ENCODE measurements around the gene PARD3.

PARD3 gene

DNA sequence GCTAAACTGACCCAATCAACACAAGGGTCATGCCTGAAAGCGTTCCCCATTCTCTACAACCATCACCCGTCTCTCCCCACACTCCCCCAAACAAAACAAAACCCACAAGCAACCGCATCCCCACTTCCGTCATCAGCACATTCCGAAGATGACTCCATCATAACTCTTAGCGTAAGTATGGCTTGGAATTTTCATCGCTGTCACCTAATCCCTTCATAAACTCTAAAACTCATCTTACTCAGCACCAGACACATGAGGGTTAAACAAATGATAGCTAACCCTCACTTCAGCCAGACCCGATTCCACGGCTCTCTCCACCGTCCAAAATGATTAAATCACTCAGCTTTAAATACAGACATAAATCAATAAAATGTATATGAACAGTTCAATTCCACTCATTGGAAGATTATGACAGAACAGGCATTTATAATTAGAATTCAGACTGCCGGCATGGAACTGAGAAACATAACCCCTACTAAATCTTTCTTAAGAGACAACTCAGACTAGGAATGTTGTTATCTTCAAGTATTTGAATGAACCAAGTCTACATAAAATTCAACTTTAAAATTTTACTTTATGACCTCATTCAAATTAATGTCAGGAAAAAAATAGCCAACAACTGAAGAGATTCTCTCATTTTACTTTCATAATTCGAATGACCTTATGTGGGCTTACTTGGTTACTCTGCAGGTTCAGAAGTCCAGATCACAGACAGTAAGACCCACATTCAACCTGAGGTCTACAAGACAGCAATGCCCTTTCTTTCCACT, 215.9 kb downstream of the PARD3 start:
- TF ChIP-seq, protein P1, sequence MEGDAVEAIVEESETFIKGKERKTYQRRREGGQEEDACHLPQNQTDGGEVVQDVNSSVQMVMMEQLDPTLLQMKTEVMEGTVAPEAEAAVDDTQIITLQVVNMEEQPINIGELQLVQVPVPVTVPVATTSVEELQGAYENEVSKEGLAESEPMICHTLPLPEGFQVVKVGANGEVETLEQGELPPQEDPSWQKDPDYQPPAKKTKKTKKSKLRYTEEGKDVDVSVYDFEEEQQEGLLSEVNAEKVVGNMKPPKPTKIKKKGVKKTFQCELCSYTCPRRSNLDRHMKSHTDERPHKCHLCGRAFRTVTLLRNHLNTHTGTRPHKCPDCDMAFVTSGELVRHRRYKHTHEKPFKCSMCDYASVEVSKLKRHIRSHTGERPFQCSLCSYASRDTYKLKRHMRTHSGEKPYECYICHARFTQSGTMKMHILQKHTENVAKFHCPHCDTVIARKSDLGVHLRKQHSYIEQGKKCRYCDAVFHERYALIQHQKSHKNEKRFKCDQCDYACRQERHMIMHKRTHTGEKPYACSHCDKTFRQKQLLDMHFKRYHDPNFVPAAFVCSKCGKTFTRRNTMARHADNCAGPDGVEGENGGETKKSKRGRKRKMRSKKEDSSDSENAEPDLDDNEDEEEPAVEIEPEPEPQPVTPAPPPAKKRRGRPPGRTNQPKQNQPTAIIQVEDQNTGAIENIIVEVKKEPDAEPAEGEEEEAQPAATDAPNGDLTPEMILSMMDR (IDR thresholded peaks at IDR 0.05; ENCODE audit: insufficient read depth, low read depth, low read length, missing control alignments), result no peak
- no peak for DNase-seq (ENCODE audit: low read depth)
- H3K4me3 ChIP-seq (ENCODE audit: low read depth, low read length), result no peak overlapping the region

DNA sequence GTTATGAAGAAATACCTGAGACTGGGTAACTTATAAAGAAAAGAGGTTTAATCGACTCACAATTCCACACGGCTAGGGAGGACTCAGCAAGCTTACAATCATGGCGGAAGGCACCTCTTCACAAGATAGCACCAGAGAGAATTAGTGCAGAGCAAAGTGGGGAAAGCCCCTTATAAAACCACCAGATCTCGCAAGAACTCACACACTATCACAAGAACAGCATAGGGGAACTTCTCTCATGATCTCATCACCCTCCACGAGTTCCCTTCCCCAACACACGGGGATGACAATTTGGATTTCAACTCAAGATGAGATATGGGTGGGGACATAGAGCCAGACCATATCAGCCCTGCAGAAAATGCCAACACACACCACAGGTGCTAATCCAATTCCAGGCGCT, 218.7 kb downstream of the PARD3 start:
- DNase-seq (ENCODE audit: low read depth), result no peak
- TF ChIP-seq, protein P1 (IDR thresholded peaks at IDR 0.05; ENCODE audit: insufficient read depth, low read depth, low read length, missing control alignments), result no peak
- no peak overlapping the region for H3K4me3 ChIP-seq (ENCODE audit: low read depth, low read length)

DNA sequence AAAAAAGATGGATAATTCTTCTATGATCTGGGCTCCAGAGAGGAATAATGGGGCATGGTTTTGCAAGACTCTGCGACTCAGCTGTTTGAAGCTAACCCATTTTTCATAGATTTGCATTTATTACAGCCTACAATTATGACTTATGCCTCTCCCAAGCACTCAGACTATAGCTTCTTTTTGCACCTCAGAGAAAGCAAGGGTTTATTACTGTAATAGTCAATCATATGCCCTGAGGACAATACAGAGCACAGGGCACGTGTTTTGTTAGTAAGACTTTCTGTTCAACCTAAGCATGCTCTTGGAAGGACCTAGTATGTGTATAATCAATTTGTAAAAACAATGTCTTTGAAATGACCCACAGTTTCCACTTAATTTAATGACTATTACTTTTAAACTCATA, 221.2 kb downstream of the PARD3 start:
- TF ChIP-seq, protein P1 (IDR thresholded peaks at IDR 0.05; ENCODE audit: insufficient read depth, low read depth, low read length, missing control alignments), result no peak
- H3K4me3 ChIP-seq (ENCODE audit: low read depth, low read length), result no peak overlapping the region

DNA sequence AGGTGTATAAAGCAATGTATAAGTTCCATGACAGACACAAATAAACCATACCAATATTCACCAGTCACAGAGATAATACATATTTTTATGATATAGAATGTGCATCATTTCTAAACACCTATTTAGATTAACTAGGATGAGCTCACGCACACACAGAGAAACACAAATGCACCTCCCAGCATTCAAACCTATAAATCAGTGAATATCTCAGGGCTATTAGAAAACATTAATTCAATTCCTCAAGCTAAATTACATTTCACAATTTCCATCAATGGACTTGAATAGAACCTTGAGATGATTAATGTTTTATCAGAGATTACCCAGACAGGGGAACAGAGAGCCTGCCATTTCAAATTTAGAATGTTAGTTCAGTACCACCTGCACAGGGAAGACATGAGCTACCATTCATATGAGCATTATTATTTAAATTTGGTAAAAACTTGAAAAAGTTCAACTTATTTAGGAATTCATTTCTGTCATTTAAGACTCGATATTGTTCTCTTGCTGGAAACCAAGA, 221.7 kb downstream of the PARD3 start:
- no peak overlapping the region for H3K4me3 ChIP-seq (ENCODE audit: low read depth, low read length)
- DNase-seq (ENCODE audit: low read depth), result no peak
- TF ChIP-seq, protein P1 (IDR thresholded peaks at IDR 0.05; ENCODE audit: insufficient read depth, low read depth, low read length, missing control alignments), result no peak

More for the DNA sequence above, 221.2 kb downstream of the PARD3 start:
- no peak for DNase-seq (ENCODE audit: low read depth)

DNA sequence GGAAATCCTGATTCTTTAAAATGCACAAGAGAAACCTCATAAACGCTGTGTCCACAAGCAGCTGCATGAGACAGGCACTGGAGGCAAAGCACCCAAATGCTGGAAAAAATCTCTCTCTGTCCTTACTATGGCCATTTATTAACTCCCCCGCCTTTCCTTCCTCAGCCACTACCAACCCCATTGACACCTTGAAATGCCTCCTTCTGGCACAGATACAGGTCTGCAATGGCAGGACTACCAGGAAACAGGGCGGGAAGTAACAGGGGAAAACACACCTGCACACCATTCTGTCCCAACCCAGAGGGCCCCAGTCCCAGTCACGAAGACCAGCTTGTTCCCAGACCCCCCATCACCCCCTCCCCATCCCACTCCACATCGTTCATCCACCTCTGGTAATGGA, 224.3 kb downstream of the PARD3 start:
- DNase-seq (ENCODE audit: low read depth), result no peak
- no peak overlapping the region for H3K4me3 ChIP-seq (ENCODE audit: low read depth, low read length)
- TF ChIP-seq, protein P1 (IDR thresholded peaks at IDR 0.05; ENCODE audit: insufficient read depth, low read depth, low read length, missing control alignments), result no peak

DNA sequence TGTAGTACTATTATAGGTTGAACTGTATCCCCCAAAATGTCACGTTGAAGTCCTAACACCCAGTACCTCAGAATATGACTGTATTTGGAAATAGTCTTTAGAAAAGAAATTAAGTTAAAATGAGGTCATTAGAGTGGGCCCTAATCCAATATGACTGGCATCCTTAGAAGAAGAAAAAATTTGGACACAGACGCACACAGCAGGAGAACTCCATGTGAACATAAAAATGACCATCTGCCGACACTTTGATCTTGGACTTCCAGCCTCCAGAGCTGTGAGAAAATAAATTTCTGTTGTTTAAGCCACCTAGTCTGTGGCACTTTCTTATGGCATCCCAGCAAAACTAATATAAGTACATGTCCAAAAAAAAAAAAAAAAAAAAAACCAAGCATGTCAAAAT, 225.8 kb downstream of the PARD3 start:
- TF ChIP-seq, protein P1 (IDR thresholded peaks at IDR 0.05; ENCODE audit: insufficient read depth, low read depth, low read length, missing control alignments), result no peak
- no peak for DNase-seq (ENCODE audit: low read depth)
- no peak overlapping the region for H3K4me3 ChIP-seq (ENCODE audit: low read depth, low read length)

DNA sequence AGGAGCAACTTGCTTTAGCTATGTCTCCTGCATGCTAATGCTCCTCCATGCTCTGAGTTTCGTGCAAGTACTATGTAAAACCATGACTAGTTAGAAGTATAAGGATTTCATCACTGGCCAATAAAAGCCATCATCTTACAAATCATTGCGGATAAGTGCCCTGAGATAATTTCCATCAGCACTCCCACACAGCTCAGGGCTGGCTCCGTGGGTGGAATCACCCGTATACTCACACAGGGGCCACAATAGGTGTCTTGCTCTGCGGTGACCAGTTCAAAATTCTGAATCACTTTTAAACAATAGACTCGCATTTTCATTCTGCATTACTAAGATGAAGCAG, 227.4 kb downstream of the PARD3 start:
- H3K4me3 ChIP-seq (ENCODE audit: low read depth, low read length), result no peak overlapping the region
- no peak for DNase-seq (ENCODE audit: low read depth)
- TF ChIP-seq, protein P1 (IDR thresholded peaks at IDR 0.05; ENCODE audit: insufficient read depth, low read depth, low read length, missing control alignments), result no peak
